Right lobe of liver (tissue), 6 donors: ENCODE data around the gene ANKS1B. TPM values are rescaled to one million over a fixed set of nuclear protein-coding genes. Genes with fewer than 3 reads are reported as not detected.

ENCODE experiments used
- ATAC-seq, 4 donors: fragments of 200-7000 bp; cut with Tn5 transposase; one replicate each; pipeline ENCODE4 v1.9.1; 2020; ENCODE audit warnings: mild to moderate bottlenecking in 4 of 4, moderate library complexity in 4 of 4
- DNase-seq, 3 donors: peaks; one replicate each; pipeline ENCODE4 v3.0.0-alpha.2; 2020
- H3K27ac ChIP-seq, 3 donors: fragments of 200-600 bp; one replicate each; pipeline ENCODE4 v1.8.0; 2022
- H3K27me3 ChIP-seq, 2 donors: fragments of 200-600 bp; one replicate each; pipeline ENCODE4 v1.8.0; 2022
- H3K36me3 ChIP-seq, 4 donors: fragments of 200-600 bp; sonication (generic) in 1 of 4; one replicate each; pipeline versions ENCODE4 v1.5.1 to v1.8.0; 2017 to 2022; ENCODE audit warnings: control low read depth in 1 of 4
- H3K4me1 ChIP-seq, 4 donors: fragments of 200-600 bp; sonication (generic) in 1 of 4; one replicate each; pipeline versions ENCODE4 v1.5.1 to v1.8.0; 2017 to 2022; ENCODE audit warnings: control low read depth in 1 of 4
- H3K4me3 ChIP-seq, 3 donors: fragments of 200-600 bp; one replicate each; pipeline ENCODE4 v1.8.0; 2022
- H3K9me3 ChIP-seq, 4 donors: fragments of 200-600 bp; sonication (generic) in 1 of 4; one replicate each; pipeline versions ENCODE4 v1.5.1 to v1.8.0; 2017 to 2022; ENCODE audit warnings: control low read depth in 1 of 4
- POLR2A ChIP-seq: fragments of 450-650 bp; IDR thresholded peaks from one replicate; pipeline ENCODE4 v1.6.1; 2017; ENCODE audit warnings: antibody characterized with exemption, mild to moderate bottlenecking
- WGBS: methylation state at CpG from one replicate; pipeline ENCODE4 v1.1.6; 2018; ENCODE audit warnings: low coverage, low lambda C conversion rate; ENCODE audit not compliant: insufficient coverage; ENCODE audit errors: missing lambda C conversion rate; 5-methylcytosine and 5-hydroxymethylcytosine counted together
- intact Hi-C, 2 donors: fragments of 100-400 bp; cut with DNase I; formaldehyde crosslinking; loops; one replicate each; pipeline versions ENCODE4 v1.11.2 to v1.14.1; 2022
- total RNA-seq, 6 experiments: library from RNA; depleted of rRNA in 2 of 6; stranded (reverse); fragments of >200 nt in 2 of 6; fragmentation: NEBNext Ultra II Directional in 3 of 6; extraction: Animal tissue kit (Norgen Biotek cat#: 25700) in 3 of 6; gene quantifications; one replicate each; pipeline versions ENCODE4 v1.1.0 to v1.2.4, GENCODE V29; 2016 to 2023
- TF ChIP-seq, protein P1 (sequence below), 4 donors: fragments of 200-600 bp in 3 of 4; fragments of 450-650 bp in 1 of 4; IDR thresholded peaks; one replicate each; pipeline versions ENCODE4 v1.5.1 to v1.8.0; 2016 to 2022; ENCODE audit warnings: antibody characterized with exemption in 4 of 4, mild to moderate bottlenecking in 2 of 4
- donor health status: DM: no; HTN: yes; CAD: no.
- donor health status: DM: no; HTN: no; CAD: no.
- donor health status: DM: no; HTN: no; CAD: no.
- donor health status: DM: no; HTN: yes; CAD: no.
- donor health status: DM: no; HTN: yes; CAD: no.

Gene ANKS1B
- total RNA-seq, 6 experiments from 2014 or later = 0.17 to 1.9 (median 0.44) TPM; not detected in 1

- Histone ChIP-seq H3K9me3 (no peaks in the 10 kb centered on the region), H3K27me3 (no peaks in the 10 kb centered on the region), H3K4me1 (no peaks in the 10 kb centered on the region), H3K27ac (no peak overlapping the region), H3K4me3 (no peak overlapping the region), H3K36me3 (no peaks in the 10 kb centered on the region)
- 77% methylated on average over 1 of the region's 1 CpG for WGBS
- DNase-seq (no peak), ATAC-seq (no peak)
- TF ChIP-seq, protein P1, sequence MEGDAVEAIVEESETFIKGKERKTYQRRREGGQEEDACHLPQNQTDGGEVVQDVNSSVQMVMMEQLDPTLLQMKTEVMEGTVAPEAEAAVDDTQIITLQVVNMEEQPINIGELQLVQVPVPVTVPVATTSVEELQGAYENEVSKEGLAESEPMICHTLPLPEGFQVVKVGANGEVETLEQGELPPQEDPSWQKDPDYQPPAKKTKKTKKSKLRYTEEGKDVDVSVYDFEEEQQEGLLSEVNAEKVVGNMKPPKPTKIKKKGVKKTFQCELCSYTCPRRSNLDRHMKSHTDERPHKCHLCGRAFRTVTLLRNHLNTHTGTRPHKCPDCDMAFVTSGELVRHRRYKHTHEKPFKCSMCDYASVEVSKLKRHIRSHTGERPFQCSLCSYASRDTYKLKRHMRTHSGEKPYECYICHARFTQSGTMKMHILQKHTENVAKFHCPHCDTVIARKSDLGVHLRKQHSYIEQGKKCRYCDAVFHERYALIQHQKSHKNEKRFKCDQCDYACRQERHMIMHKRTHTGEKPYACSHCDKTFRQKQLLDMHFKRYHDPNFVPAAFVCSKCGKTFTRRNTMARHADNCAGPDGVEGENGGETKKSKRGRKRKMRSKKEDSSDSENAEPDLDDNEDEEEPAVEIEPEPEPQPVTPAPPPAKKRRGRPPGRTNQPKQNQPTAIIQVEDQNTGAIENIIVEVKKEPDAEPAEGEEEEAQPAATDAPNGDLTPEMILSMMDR (IDR thresholded peaks at IDR 0.05) = no peak
- no peak for TF ChIP-seq POLR2A
- intact Hi-C loops = no loop called here
Observed at GRCh38 chr12:99282086-99282485, 702.6 kb downstream of the ANKS1B start.

DNA sequence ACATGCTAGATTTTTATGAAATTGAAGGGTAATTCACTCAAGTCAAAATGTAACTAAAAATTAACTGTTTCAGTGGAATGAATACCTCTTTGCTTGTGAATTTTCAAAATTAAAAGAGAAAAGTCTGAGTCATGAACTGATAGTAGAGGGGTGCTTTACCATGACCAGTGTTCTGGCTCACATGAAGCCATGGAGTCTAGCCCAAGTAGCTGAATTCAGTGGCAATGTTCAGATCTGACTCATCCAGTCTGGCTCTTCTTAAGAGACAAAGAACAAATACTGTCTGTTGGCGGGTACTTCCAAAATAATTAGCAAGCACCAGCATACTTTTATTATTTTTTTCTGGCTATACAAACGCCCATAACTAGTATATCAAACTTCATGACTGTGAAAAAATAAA lies 703.5 kb downstream of the ANKS1B start:
- no peaks in the 10 kb centered on the region for H3K27me3 ChIP-seq
- ATAC-seq = no peak
- intact Hi-C loops = no loop called here
- 39% methylated on average over 2 of the region's 2 CpGs for WGBS
- H3K4me3 ChIP-seq = no peak overlapping the region
- TF ChIP-seq, protein P1 (IDR thresholded peaks at IDR 0.05) = no peak
- no peak for TF ChIP-seq POLR2A
- no peak overlapping the region for H3K27ac ChIP-seq
- H3K36me3 ChIP-seq = no peaks in the 10 kb centered on the region
- H3K4me1 ChIP-seq = no peaks in the 10 kb centered on the region
- no peaks in the 10 kb centered on the region for H3K9me3 ChIP-seq
- no peak for DNase-seq

DNA sequence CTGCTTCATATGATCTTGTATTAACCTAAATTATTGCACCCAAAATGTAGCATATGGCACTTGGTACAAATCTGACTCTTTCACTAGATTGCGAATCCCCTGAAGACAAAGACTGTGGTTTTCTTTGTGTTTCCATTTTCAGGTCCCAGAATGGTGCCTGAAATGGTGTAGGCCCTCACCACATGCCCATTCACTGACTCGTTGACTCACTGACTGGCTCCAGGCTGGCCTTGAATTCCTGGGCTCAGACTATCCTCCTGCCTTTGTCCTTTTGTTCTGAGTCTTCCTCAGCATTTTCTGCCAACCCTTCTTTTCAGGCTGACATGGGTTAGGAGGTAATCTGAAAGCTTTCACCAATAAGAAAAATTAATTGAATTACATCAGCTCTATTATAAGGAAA lies 705.8 kb downstream of the ANKS1B start:
- intact Hi-C loops = no loop called here
- H3K4me1 ChIP-seq = no peaks in the 10 kb centered on the region
- TF ChIP-seq POLR2A = no peak
- TF ChIP-seq, protein P1 (IDR thresholded peaks at IDR 0.05) = no peak
- WGBS = 41% methylated on average over 2 of the region's 2 CpGs
- H3K9me3 ChIP-seq = no peaks in the 10 kb centered on the region
- H3K27ac ChIP-seq = no peak overlapping the region
- DNase-seq (no peak), ATAC-seq (no peak)
- no peaks in the 10 kb centered on the region for H3K36me3 ChIP-seq
- no peak overlapping the region for H3K4me3 ChIP-seq
- no peaks in the 10 kb centered on the region for H3K27me3 ChIP-seq

DNA sequence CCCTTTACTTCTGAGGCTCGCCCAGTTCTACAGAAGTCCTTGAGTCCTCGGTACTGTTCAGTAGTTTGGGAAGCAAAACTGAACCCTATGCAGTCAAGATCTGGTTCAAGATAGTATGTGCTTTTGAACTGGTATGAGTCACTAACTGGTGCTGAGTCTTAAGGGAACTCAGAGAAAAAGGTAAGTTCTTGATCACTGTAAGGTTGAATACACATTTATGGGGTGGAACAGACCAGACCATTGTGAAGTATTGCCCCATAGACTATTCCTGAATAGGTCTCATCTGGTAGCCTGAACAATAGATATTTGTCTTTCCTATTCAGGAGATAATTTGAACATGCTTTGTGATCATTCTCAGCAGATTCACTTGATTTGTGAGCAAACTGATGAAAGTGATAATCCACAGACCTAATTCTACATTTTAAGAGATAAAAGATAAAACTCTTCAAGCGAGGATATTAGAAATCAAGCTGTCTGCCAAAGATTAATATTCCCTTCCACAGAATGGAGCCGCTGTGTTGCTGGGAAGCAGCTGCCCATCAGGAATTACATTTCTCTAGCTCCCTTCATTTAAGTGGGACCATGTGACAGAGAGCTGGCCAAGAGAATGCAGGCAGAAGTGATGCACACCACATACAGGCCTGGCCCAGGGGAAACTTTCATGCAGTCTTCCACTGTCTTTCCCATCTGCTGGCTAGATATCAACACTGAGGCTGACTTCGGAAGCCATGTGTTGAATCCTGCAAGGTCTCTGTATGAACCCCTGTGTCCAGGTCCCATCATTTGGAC lies 707.0 kb downstream of the ANKS1B start:
- no peak for DNase-seq
- TF ChIP-seq, protein P1 (IDR thresholded peaks at IDR 0.05) = no peak
- no peak for TF ChIP-seq POLR2A
- intact Hi-C loops = no loop called here
- H3K4me3 ChIP-seq = no peak overlapping the region
- no peak overlapping the region for H3K27ac ChIP-seq
- no peaks in the 10 kb centered on the region for H3K36me3 ChIP-seq
- 62% methylated on average over 3 of the region's 5 CpGs for WGBS
- H3K27me3 ChIP-seq = no peaks in the 10 kb centered on the region
- ATAC-seq = no peak
- no peaks in the 10 kb centered on the region for H3K4me1 ChIP-seq
- H3K9me3 ChIP-seq = no peaks in the 10 kb centered on the region
